Nucleus accumbens (tissue), 56 donors: ENCODE measurements around the gene ARHGDIB.
A peak's percentile ranks its signal among the peaks of the same experiment; 100 is the strongest.

ENCODE experiments used
- DNase-seq, 56 donors: peaks; one replicate each; lab custom pipeline; 2025; lab: John Stamatoyannopoulos, UW

Gene ARHGDIB

GRCh38 chr12:14902465-14902864 is 58.9 kb downstream of the ARHGDIB start:
- no peak for DNase-seq

- no peak for DNase-seq
Measured at GRCh38 chr12:14901228-14901562, 60.2 kb downstream of the ARHGDIB start.

- no peak for DNase-seq
Measured at GRCh38 chr12:14900521-14901227, 60.7 kb downstream of the ARHGDIB start.

DNA sequence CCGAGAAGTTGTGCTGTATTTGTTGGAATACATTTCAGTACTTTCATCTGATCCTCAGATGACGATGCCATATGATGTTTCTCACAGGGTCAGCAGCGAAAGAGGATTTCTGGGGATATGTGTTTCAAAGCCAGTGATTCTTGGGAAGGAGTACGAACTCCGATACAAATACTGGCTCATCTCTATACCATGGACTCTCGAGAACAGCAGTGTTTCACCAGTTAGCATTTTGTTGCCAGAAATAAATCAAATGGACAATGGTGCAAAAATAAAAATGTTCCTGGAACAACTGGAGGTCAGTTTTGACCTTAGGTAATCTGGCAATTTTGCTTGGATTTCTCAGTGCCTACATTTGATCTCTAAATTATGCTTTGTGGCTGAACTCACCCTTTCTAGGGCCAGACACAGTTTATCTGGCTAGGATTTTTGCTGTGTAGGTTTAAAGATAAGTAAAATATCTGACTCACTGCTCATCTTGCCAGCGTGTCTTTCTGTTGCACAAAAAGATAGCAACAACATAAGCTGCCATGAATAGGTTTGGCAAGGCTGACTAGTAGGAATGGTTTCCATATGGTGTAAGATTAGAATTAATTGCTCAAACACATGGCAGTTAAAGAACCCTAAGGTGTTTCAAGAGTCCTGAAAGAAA is 64.8 kb downstream of the ARHGDIB start:
- DNase-seq, result no peak

DNA sequence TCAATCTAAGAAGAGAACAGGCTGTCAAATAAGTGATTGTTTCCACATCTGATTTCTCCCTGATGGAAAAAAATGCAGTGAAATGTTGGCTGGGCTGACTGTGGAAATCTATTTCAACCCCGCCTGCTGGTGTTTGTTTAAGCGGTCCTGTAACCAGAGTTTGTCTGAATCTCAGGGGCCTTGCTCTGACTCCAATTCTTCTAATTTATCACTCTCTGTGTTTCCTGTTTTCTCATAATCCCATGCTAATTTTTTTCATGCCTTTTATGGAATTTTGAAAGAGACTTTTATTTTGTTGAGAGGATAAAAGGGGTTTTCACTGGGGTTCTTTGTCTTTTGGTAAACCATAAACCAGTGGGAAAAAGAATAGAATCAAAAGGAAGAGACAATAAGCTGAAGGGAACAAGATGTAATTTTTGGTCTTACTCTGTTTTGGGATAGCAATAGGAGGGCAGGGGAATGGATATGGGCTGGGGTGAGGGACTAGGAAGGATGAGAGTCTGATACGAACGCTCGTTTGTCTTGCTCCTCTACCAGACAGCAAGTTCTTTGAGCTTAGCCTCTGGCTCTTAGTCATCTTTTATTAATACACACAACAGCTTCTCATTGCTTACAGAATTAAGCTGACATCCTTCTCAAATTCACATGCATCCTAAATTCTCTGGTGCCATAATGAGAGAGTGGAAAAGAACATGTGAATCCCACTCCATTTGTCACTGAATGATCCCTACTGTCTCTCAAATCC is 67.7 kb downstream of the ARHGDIB start:
- no peak for DNase-seq

DNA sequence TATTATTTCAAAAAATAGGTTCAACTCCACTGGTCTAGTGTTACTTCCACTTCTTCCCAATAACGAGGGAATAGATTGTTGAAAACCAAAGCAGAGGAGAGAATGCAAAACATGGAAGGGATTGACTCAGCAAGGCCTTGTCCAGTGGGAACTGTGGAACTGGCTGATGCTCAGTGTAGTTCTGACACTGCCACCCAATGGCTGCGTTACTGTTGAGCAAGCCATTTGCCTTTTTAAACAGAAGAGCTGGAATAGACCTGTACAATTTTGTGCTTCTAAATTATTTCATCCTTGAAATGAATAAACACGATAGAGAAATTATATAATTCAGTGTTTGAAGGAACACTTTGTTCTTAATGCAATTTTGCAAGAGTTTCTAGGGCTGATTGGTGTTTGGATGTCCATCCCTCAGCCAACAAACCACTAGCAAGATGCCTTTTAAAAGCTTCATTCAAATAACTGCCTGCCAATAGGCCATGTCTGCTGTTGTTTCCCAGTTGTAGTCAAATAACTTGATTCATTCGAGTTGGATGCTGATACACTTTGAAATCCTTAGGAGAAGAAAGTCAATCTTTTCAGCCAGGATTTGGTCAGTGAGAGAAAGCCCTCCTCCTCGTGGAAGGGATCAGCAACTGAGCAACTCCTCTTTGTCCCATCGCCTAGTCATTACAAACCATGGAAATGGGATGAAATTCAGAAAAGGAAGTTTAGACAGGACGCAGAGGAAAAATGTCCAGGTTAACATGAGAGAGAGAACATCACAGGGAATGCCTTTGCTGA is 68.5 kb downstream of the ARHGDIB start:
- peak in 12 of 56 donors; percentile 1 to 34 (median 6) for DNase-seq
